A673 (cell line): ENCODE data around the gene TIFAB. TPM values are rescaled to one million over a fixed set of nuclear protein-coding genes. Genes with fewer than 3 reads are reported as not detected.

Experiments
- BruUV-seq: library from RNA; stranded (reverse); fragments of 400-500 nt; replicated peaks from 2 replicates; lab custom pipeline; 2021; lab: Mats Ljungman, UMichigan
- CTCF ChIA-PET: fragments of 300-600 bp; sonication (Branson Sonifier 250); formaldehyde crosslinking; loops from one replicate; lab custom pipeline; 2022; ENCODE audit warnings: antibody characterized with exemption; lab: Charles Lee
- POLR2A ChIA-PET: fragments of 300-600 bp; sonication (Branson Sonifier 250); formaldehyde crosslinking; loops from one replicate; lab custom pipeline; 2022; ENCODE audit warnings: antibody characterized with exemption; ENCODE audit not compliant: low non-redundant PET; lab: Charles Lee
- DNase-seq: peaks from one replicate; pipeline ENCODE4 v3.0.0-alpha.2; 2015; ENCODE audit warnings: low spot score
- H3K27ac ChIP-seq: fragments of 200-600 bp; sonication (generic); 2 replicates; pipeline ENCODE4 v1.5.1; 2016; ENCODE audit warnings: mixed run types, low read depth, mild to moderate bottlenecking, mixed read lengths, antibody characterized with exemption, low read length; ENCODE audit not compliant: poor library complexity, severe bottlenecking
- H3K27me3 ChIP-seq: fragments of 200-600 bp; sonication (generic); replicated peaks from 2 replicates; pipeline ENCODE4 v1.6.1; 2017; ENCODE audit warnings: mixed run types, low read depth, mild to moderate bottlenecking, mixed read lengths, antibody characterized with exemption, low read length; ENCODE audit not compliant: insufficient read depth, poor library complexity
- H3K36me3 ChIP-seq: fragments of 200-600 bp; sonication (generic); 2 replicates; pipeline ENCODE4 v1.6.1; 2016; ENCODE audit warnings: mixed run types, mild to moderate bottlenecking, mixed read lengths, antibody characterized with exemption, low read length; ENCODE audit not compliant: insufficient read depth, poor library complexity, severe bottlenecking
- H3K4me1 ChIP-seq: fragments of 200-600 bp; sonication (generic); 2 replicates; pipeline ENCODE4 v1.6.1; 2017; ENCODE audit warnings: mixed run types, mild to moderate bottlenecking, mixed read lengths, antibody characterized with exemption, low read length; ENCODE audit not compliant: insufficient read depth, poor library complexity, severe bottlenecking
- H3K4me3 ChIP-seq: fragments of 200-600 bp; sonication (generic); 2 replicates; pipeline ENCODE4 v1.5.1; 2016; ENCODE audit warnings: low read depth, mixed run types, mild to moderate bottlenecking, mixed read lengths, low read length; ENCODE audit not compliant: poor library complexity, severe bottlenecking
- H3K9me3 ChIP-seq: fragments of 200-600 bp; sonication (generic); 2 replicates; pipeline ENCODE4 v1.6.1; 2016; ENCODE audit warnings: mixed run types, low read depth, mild to moderate bottlenecking, mixed read lengths, antibody characterized with exemption, low read length; ENCODE audit not compliant: poor library complexity, severe bottlenecking
- EZH2 ChIP-seq: fragments of 200-600 bp; sonication (generic); IDR thresholded peaks from 2 replicates; pipeline ENCODE4 v1.6.1; 2017; ENCODE audit warnings: borderline replicate concordance, low read depth, mild to moderate bottlenecking, mixed read lengths, antibody characterized with exemption, low read length; ENCODE audit not compliant: poor library complexity, severe bottlenecking
- intact Hi-C: fragments of 100-400 bp; cut with micrococcal nuclease; formaldehyde crosslinking; loops from one replicate; pipeline ENCODE4 v1.10.0; 2022; ENCODE audit not compliant: unreplicated experiment
- total RNA-seq: library from RNA; stranded (reverse); gene quantifications from 2 replicates; pipeline ENCODE4 v1.2.3, GENCODE V29; 2021
- TF ChIP-seq, protein P1 (sequence below): fragments of 300-800, 200-600 bp; sonication (generic); conservative IDR thresholded peaks from 2 replicates; pipeline ENCODE4 v1.5.1; 2017; ENCODE audit warnings: low read depth, mild to moderate bottlenecking, antibody characterized with exemption, low read length, moderate library complexity, mixed read lengths

Gene TIFAB
- total RNA-seq, 1 experiment from 2014 or later, result not detected

DNA sequence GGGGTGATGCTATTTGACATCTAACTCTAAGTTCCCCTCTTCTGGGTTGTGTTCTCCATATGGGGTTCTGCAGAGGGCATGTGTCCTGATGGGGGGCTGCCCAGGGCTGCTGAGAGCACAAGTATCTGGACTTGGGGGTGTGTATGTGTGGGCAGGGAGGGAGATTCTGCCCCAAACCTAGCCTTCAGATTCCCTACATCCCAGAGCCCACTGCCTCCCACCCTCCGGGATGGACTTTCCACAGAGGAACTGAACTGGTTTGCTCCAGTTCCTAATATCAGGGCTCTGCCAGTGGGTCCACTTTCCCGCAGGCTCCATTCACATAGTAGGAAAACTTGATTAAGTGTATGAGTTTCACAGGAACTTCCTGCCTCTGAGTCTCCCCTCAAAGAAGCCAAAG is 16.4 kb upstream of the TIFAB start:
- no peaks in the 10 kb centered on the region for H3K9me3 ChIP-seq
- H3K4me3 ChIP-seq, result no peak overlapping the region
- ChIA-PET POLR2A (no interaction called here), CTCF (interaction anchor here (0.8 kb wide), 1 partner anchor 83 kb away, joined by 3 read pairs; no protein-coding TSS in a partner anchor)
- H3K4me1 ChIP-seq, result no peaks in the 10 kb centered on the region
- DNase-seq, result no peak
- BruUV-seq, result no TSS peak
- H3K36me3 ChIP-seq, result no peaks in the 10 kb centered on the region
- intact Hi-C loops, result no loop called here
- TF ChIP-seq, protein P1, sequence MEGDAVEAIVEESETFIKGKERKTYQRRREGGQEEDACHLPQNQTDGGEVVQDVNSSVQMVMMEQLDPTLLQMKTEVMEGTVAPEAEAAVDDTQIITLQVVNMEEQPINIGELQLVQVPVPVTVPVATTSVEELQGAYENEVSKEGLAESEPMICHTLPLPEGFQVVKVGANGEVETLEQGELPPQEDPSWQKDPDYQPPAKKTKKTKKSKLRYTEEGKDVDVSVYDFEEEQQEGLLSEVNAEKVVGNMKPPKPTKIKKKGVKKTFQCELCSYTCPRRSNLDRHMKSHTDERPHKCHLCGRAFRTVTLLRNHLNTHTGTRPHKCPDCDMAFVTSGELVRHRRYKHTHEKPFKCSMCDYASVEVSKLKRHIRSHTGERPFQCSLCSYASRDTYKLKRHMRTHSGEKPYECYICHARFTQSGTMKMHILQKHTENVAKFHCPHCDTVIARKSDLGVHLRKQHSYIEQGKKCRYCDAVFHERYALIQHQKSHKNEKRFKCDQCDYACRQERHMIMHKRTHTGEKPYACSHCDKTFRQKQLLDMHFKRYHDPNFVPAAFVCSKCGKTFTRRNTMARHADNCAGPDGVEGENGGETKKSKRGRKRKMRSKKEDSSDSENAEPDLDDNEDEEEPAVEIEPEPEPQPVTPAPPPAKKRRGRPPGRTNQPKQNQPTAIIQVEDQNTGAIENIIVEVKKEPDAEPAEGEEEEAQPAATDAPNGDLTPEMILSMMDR, result no peak
- no peak for TF ChIP-seq EZH2
- H3K27me3 ChIP-seq, result peaks cover 55% of the 10 kb centered on the region
- no peak overlapping the region for H3K27ac ChIP-seq

DNA sequence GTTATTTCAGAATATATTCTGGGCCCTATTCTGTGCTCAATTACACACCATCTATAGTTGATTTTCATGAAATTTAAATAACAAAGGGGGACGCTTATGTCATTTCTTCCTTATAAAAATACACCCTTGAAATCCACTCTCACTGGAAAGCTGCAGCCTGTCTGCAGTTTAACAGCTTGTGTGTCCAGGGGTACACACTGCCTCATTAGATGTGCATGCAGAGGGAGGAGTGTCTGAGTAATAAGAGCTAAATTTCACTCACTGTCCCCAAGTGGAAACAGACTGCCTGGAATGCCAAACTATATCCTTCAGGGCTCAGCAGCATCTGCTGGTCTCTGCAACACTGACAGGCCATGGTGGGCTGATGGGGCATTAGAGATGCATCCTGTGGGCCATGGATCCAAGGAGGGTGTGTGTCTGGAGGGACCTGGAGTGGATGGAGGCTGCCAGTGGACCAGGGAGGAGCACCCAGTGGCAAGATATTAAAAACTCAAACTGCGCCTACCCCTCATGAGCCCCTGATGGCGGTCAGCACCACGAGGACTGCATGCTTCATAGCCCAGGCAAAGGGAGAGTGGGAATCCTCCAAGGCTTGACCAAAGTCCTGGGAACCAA is 15.8 kb upstream of the TIFAB start:
- no peak overlapping the region for H3K4me3 ChIP-seq
- H3K36me3 ChIP-seq, result no peaks in the 10 kb centered on the region
- BruUV-seq, result no TSS peak
- no peaks in the 10 kb centered on the region for H3K4me1 ChIP-seq
- no peaks in the 10 kb centered on the region for H3K9me3 ChIP-seq
- peaks cover 55% of the 10 kb centered on the region for H3K27me3 ChIP-seq
- intact Hi-C loops, result no loop called here
- ChIA-PET CTCF (interaction anchor here (6.5 kb wide), 1 partner anchor 84 kb away, joined by 99 read pairs; no protein-coding TSS in a partner anchor), POLR2A (interaction anchor here (0.6 kb wide), 1 partner anchor 242 kb away, joined by 3 read pairs; no protein-coding TSS in a partner anchor)
- TF ChIP-seq, protein P1, result no peak
- TF ChIP-seq EZH2, result no peak
- no peak overlapping the region for H3K27ac ChIP-seq
- DNase-seq, result no peak

DNA sequence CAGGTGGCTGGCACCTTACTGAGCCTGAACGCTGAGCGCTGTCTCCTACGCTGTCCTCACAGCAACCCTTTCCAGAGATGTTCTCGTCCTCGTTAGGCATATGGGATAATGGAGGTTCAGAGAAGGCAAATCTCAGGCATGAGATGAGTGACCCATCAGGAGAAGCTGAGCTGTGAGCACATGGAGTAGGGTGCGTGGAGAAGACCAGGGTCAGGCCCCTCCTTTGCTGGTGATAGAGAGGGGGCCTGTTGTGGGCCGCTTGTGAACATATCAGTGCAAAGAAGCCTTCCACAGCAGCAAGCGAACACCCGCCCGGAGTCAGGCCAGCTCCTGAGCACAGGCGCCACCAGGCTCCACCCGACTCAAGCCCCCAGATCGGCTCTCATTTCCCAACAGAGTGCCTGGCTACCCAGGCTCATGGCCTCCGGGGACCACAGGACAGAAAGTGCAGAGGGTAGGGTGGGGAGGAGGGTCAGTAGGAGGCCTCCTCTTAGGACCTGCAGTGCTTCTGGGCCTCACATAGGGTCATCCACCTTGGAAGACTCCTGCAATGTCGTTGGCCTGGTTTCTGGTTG is 15.0 kb upstream of the TIFAB start:
- H3K36me3 ChIP-seq, result no peaks in the 10 kb centered on the region
- no peak overlapping the region for H3K4me3 ChIP-seq
- TF ChIP-seq EZH2, result no peak
- TF ChIP-seq, protein P1, result no peak
- H3K27ac ChIP-seq, result no peak overlapping the region
- H3K9me3 ChIP-seq, result no peaks in the 10 kb centered on the region
- H3K4me1 ChIP-seq, result no peaks in the 10 kb centered on the region
- DNase-seq, result no peak
- H3K27me3 ChIP-seq, result peaks cover 52% of the 10 kb centered on the region
- intact Hi-C loops, result no loop called here
- POLR2A ChIA-PET, result no interaction called here
- BruUV-seq, result no TSS peak
- CTCF ChIA-PET, result interaction anchor here (1.0 to 6.5 kb wide), 5 partner anchors 84 to 98 kb away, joined by 3 to 99 read pairs (median 8); no protein-coding TSS in a partner anchor
